Measurements from ENCODE around the gene VSIR.

The VSIR gene

DNA sequence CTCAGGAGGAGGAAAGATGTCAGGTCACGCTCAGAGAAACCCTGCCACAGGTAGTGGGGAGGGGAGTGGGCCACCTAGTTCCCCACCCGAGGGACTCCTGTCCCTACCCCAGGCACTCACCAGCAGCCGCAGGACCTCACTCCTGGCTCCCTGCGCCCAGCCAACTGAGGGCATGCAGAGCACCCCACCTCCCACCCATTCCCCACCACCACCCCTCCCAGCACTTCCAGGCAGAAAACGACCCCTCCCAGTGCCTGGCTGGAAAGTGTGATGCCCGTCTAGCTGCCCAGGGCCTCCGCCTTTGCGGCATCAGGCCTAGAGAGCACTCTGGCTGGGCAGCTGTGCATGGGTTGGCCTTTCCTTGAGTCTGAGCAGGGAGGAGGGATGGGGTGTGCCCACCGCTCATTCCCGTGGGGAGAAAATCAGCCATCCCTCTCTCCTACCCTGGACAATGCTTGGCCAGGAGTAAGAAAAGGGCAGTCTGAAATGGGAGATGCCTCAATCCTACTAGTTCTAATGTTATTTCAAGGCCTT is 55.1 kb downstream of the VSIR start:
- ChIA-PET POLR2A (ENCODE audit: low non-redundant PET) (no interaction called here), CTCF (interaction anchor here (0.5 to 0.7 kb wide), 3 partner anchors 10 to 762 kb away, joined by 3 to 5 read pairs (median 3); no protein-coding TSS in a partner anchor)
- no peak for DNase-seq (ENCODE audit: low spot score)
- no peak for TF ChIP-seq CTCF (conservative IDR thresholded peaks at IDR 0.05; ENCODE audit: low read depth)
- H3K27ac ChIP-seq, result no peak overlapping the region

GRCh38 chr10:71717551-71717951 is 55.8 kb downstream of the VSIR start:
- no peak for TF ChIP-seq CTCF (conservative IDR thresholded peaks at IDR 0.05; ENCODE audit: low read depth)
- H3K27ac ChIP-seq, result no peak overlapping the region
- CTCF ChIA-PET, result interaction anchor here (0.6 to 0.7 kb wide), 3 partner anchors 19 to 121 kb away, joined by 3 to 5 read pairs (median 3); no protein-coding TSS in a partner anchor
- POLR2A ChIA-PET (ENCODE audit: low non-redundant PET), result no interaction called here
- DNase-seq (ENCODE audit: low spot score), result no peak

DNA sequence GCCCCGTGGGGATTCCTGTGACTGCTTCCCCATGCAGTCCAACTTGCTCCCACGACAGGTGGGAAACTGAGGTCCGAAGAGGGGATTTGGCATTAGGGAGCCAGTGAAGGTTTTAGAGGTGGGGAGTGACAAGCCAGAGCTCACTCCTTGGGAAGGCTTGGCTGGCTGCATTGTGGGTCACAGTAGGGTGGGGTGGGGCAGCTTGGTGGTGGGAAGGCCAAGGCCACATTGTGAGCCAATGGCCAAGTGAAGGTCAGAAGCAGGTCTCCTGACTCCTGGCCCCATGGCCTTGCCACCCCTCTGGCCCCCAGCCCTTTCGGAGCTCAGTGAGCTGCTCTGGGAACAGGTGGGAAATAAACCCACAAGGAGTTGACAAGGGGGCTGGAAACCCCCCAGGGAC is 56.3 kb downstream of the VSIR start:
- CTCF ChIA-PET, result interaction anchor here (0.6 to 0.7 kb wide), 3 partner anchors 70 to 376 kb away, joined by 3 to 5 read pairs (median 3); no protein-coding TSS in a partner anchor
- TF ChIP-seq CTCF (conservative IDR thresholded peaks at IDR 0.05; ENCODE audit: low read depth), result no peak
- no peak for DNase-seq (ENCODE audit: low spot score)
- H3K27ac ChIP-seq, result no peak overlapping the region
- POLR2A ChIA-PET (ENCODE audit: low non-redundant PET), result no interaction called here

- no peak for TF ChIP-seq CTCF (conservative IDR thresholded peaks at IDR 0.05; ENCODE audit: low read depth)
- H3K27ac ChIP-seq, result no peak overlapping the region
- CTCF ChIA-PET, result interaction anchor here (0.6 to 0.7 kb wide), 2 partner anchors 367 to 377 kb away, joined by 3 read pairs; no protein-coding TSS in a partner anchor
- POLR2A ChIA-PET (ENCODE audit: low non-redundant PET), result no interaction called here
- DNase-seq (ENCODE audit: low spot score), result no peak
Observed at GRCh38 chr10:71716426-71716825, 56.9 kb downstream of the VSIR start.

DNA sequence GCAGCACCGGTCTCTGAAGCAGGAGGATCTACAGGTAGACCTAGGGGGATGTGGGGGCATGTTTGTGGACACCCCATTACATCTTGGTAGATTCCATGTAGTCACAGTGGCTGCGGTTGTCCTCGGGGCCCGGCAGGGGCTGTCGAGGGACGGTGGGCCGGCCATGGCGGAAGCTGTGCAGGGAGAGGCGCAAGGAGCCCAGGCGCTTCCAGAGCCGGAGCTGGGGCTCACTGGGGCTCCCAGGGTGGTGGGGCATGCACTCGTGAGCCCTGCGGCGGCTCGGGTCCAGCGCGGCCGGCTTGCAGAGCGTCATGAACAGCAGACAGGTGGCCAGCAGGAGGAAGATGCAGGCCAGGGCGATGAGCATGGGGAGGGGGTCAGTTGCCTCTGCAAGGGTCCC is 57.5 kb downstream of the VSIR start:
- TF ChIP-seq CTCF (conservative IDR thresholded peaks at IDR 0.05; ENCODE audit: low read depth), result no peak
- CTCF ChIA-PET, result interaction anchor here (1.3 to 2.1 kb wide), 2 partner anchors 19 to 57 kb away, joined by 6 to 10 read pairs; partner anchors contain the start of gene VSIR
- no peak overlapping the region for H3K27ac ChIP-seq
- POLR2A ChIA-PET (ENCODE audit: low non-redundant PET), result no interaction called here
- DNase-seq (ENCODE audit: low spot score), result no peak

GRCh38 chr10:71715026-71715425 is 58.3 kb downstream of the VSIR start:
- no peak overlapping the region for H3K27ac ChIP-seq
- ChIA-PET POLR2A (ENCODE audit: low non-redundant PET) (no interaction called here), CTCF (interaction anchor here (0.7 to 2.1 kb wide), 3 partner anchors 18 to 173 kb away, joined by 3 to 10 read pairs (median 6); partner anchors contain the start of gene VSIR)
- no peak for TF ChIP-seq CTCF (conservative IDR thresholded peaks at IDR 0.05; ENCODE audit: low read depth)
- no peak for DNase-seq (ENCODE audit: low spot score)

Data from RWPE1 (cell line).